GM12878 (cell line): Measurements from ENCODE around the gene CARD10. TPM values are rescaled to one million over a fixed set of nuclear protein-coding genes. Genes with fewer than 3 reads are reported as not detected.
A peak's percentile ranks its signal among the peaks of the same experiment; 100 is the strongest.

ENCODE experiments used
- ATAC-seq: fragments of 200-7000 bp; cut with Tn5 transposase; 3 replicates; pipeline ENCODE4 v1.9.1; 2020; ENCODE audit warnings: mild to moderate bottlenecking, moderate library complexity
- BruUV-seq: library from RNA; stranded (reverse); fragments of 400-500 nt; replicated peaks from 2 replicates; lab custom pipeline; 2021; lab: Mats Ljungman, UMichigan
- CTCF ChIA-PET: fragments of 300-600 bp; sonication (Branson Sonifier 250); formaldehyde crosslinking; extraction: SDS; loops from one replicate; lab custom pipeline; 2021; ENCODE audit warnings: inconsistent platforms; lab: Yijun Ruan, JAX
- POLR2A ChIA-PET: fragments of 350-600 bp; formaldehyde crosslinking; extraction: SDS; loops from one replicate; lab custom pipeline; 2021; ENCODE audit warnings: inconsistent platforms; lab: Charles Lee
- RAD21 ChIA-PET: fragments of 300-600 bp; sonication (Branson Sonifier 250); formaldehyde crosslinking; loops from one replicate; lab custom pipeline; 2023; ENCODE audit warnings: antibody characterized with exemption; ENCODE audit not compliant: unreplicated experiment; lab: Charles Lee
- SMC1A ChIA-PET: fragments of 300-600 bp; sonication (Branson Sonifier 250); formaldehyde crosslinking; loops from one replicate; lab custom pipeline; 2023; ENCODE audit not compliant: unreplicated experiment, uncharacterized antibody; lab: Charles Lee
- DNase-seq: peaks from one replicate; pipeline ENCODE4 v3.0.0-alpha.2; 2011; ENCODE audit warnings: low read depth, low spot score
- FAIRE-seq: peaks from 3 replicates; lab custom pipeline; 2011; peaks lifted over from hg19 to GRCh38; lab: Jason Lieb, UNC
- H2AFZ ChIP-seq: 2 replicates; pipeline ENCODE4 v1.6.0; 2011; ENCODE audit warnings: low read depth, low read length, control low read depth; ENCODE audit not compliant: control insufficient read depth
- H3K27ac ChIP-seq: 2 replicates; pipeline ENCODE4 v1.5.1; 2011; ENCODE audit warnings: control low read depth; ENCODE audit not compliant: control insufficient read depth, insufficient read depth
- H3K27me3 ChIP-seq, 2 experiments: replicated peaks in 1 of 2; 2 replicates each; pipeline versions ENCODE4 v1.6.0 to v1.6.1; 2011; ENCODE audit warnings: low read length in 1 of 2; ENCODE audit not compliant: control insufficient read depth in 2 of 2, insufficient read depth in 2 of 2
- H3K36me3 ChIP-seq, 2 experiments: 2 replicates each; pipeline ENCODE4 v1.5.1; 2011; ENCODE audit warnings: low read length in 1 of 2; ENCODE audit not compliant: control insufficient read depth in 2 of 2, insufficient read depth in 2 of 2
- H3K4me1 ChIP-seq: 2 replicates; pipeline ENCODE4 v1.6.1; 2011; ENCODE audit warnings: mild to moderate bottlenecking, low read length, moderate library complexity, mixed read lengths; ENCODE audit not compliant: control insufficient read depth, insufficient read depth
- H3K4me2 ChIP-seq: 2 replicates; pipeline ENCODE4 v1.6.0; 2011; ENCODE audit warnings: control low read depth; ENCODE audit not compliant: control insufficient read depth, insufficient read depth
- H3K4me3 ChIP-seq: fragments of 200-600 bp; sonication (generic); 2 replicates; pipeline ENCODE4 v1.5.1; 2016
- H3K79me2 ChIP-seq: 2 replicates; pipeline ENCODE4 v1.6.0; 2011; ENCODE audit warnings: low read length; ENCODE audit not compliant: control insufficient read depth, insufficient read depth
- H3K9ac ChIP-seq: 2 replicates; pipeline ENCODE4 v1.8.0; 2011; ENCODE audit warnings: low read length, control low read depth, mixed read lengths; ENCODE audit not compliant: control insufficient read depth, insufficient read depth
- H3K9me3 ChIP-seq: replicated peaks from 3 replicates; pipeline ENCODE4 v1.5.1; 2011; ENCODE audit warnings: mild to moderate bottlenecking, low read length; ENCODE audit not compliant: control insufficient read depth, insufficient read depth
- H4K20me1 ChIP-seq: 2 replicates; pipeline ENCODE4 v1.6.0; 2011; ENCODE audit not compliant: control insufficient read depth, insufficient read depth
- CREM ChIP-seq: IDR thresholded peaks from 2 replicates; pipeline ENCODE4 v1.6.1; 2014; ENCODE audit warnings: antibody characterized with exemption, low read depth
- REST ChIP-seq: IDR thresholded peaks from 2 replicates; pipeline ENCODE4 v1.6.1; 2012; ENCODE audit warnings: mild to moderate bottlenecking, low read depth, low read length
- TBL1XR1 ChIP-seq: IDR thresholded peaks from 2 replicates; pipeline ENCODE4 v1.6.1; 2012; ENCODE audit warnings: low read depth, low read length, improper control_type of control experiment
- WGBS: methylation state at CpG from one replicate; pipeline ENCODE4 v1.1.6; 2016; ENCODE audit warnings: low lambda C conversion rate; ENCODE audit not compliant: insufficient replicate concordance, insufficient coverage; ENCODE audit errors: missing lambda C conversion rate; 5-methylcytosine and 5-hydroxymethylcytosine counted together
- in situ Hi-C: fragments of 300-500 bp; cut with MboI; formaldehyde crosslinking; loops from 9 replicates; pipeline ENCODE4 v1.14.3; 2018; ENCODE audit warnings: mixed read lengths
- intact Hi-C: fragments of 100-400 bp; cut with micrococcal nuclease; formaldehyde crosslinking; loops from one replicate; pipeline ENCODE4 v1.14.2; 2022; ENCODE audit not compliant: unreplicated experiment
- polyA plus RNA-seq, 11 experiments: library from polyadenylated mRNA; depleted of rRNA in 4 of 11; unstranded in 6 of 11; stranded (reverse) in 5 of 11; fragments of >200 nt; fragmentation: Nextera tagmentation in 4 of 11; fragmentation: Illumina TruSeq in 1 of 11; extraction: Ambion mirVana in 4 of 11; extraction: Trizol in 1 of 11; gene quantifications; 1 replicate in 1 of 11; 2 replicates in 10 of 11; pipeline versions ENCODE4 v1.2.1 to v1.2.3, GENCODE V29; 2011 to 2016; ENCODE audit warnings: inconsistent platforms in 2 of 11, missing spikeins in 2 of 11, low read depth in 1 of 11
- total RNA-seq, 4 experiments: library from RNA; depleted of rRNA in 3 of 4; stranded (reverse); fragments of >200 nt in 3 of 4; fragmentation: Illumina TruSeq in 1 of 4; extraction: Trizol in 1 of 4; gene quantifications; 2 replicates each; pipeline versions ENCODE4 v1.2.1 to v1.2.3, GENCODE V29; 2013 to 2021

Gene CARD10
- total and polyA plus RNA-seq, 10 of the 15 experiments (the other 5 are each of a cell fraction or from before 2014, with no cell fraction given) = 0.08 to 0.10 (median 0.10) TPM; not detected in 7

GRCh38 chr22:37462983-37463382 lies 56.2 kb downstream of the CARD10 start:
- intact Hi-C loops (no loop called here), in situ Hi-C loops (no loop called here)
- Histone ChIP-seq H3K36me3 (peaks cover 4 to 5% of the 10 kb centered on the region in 2 experiments; a peak in 2 of 4 replicates), H3K4me2 (no peak overlapping the region), H2AFZ (no peak overlapping the region), H3K4me3 (no peak overlapping the region), H4K20me1 (no peaks in the 10 kb centered on the region; the same call in 1 of the 2 replicates), H3K9me3 (no peaks in the 10 kb centered on the region), H3K27me3 (no peaks in the 10 kb centered on the region), H3K9ac (no peak overlapping the region), H3K4me1 (peaks cover 12% of the 10 kb centered on the region), H3K27ac (no peak overlapping the region), H3K79me2 (no peaks in the 10 kb centered on the region)
- no peak for TF ChIP-seq TBL1XR1
- peak; percentile 89 for TF ChIP-seq REST
- no peak for TF ChIP-seq CREM
- RAD21 ChIA-PET = no interaction called here
- POLR2A ChIA-PET = no interaction called here
- FAIRE-seq (no peak), DNase-seq (no peak), ATAC-seq (no peak)
- SMC1A ChIA-PET = interaction anchor here (1.3 kb wide), 1 partner anchor 35 kb away, joined by 3 read pairs; no protein-coding TSS in a partner anchor
- WGBS = 89% methylated on average over 5 of the region's 5 CpGs
- CTCF ChIA-PET = interaction anchor here (1.3 to 1.9 kb wide), 3 partner anchors 9 to 145 kb away, joined by 4 to 6 read pairs (median 4); no protein-coding TSS in a partner anchor
- no TSS peak for BruUV-seq
